GM13976 (cell line): Measurements from ENCODE around the gene TBC1D23.
A peak's percentile ranks its signal among the peaks of the same experiment; 100 is the strongest.
"Not testable (repeated sequence)": the region's sequence is repeated elsewhere in the genome, so short reads cannot be mapped to it uniquely, and the experiment has no call there.

Source experiments
- DNase-seq: peaks from one replicate; pipeline ENCODE4 v3.0.0; 2012; ENCODE audit warnings: low spot score
- CTCF ChIP-seq: IDR thresholded peaks from 2 replicates; pipeline ENCODE4 v1.5.1; 2012; ENCODE audit warnings: borderline replicate concordance, mild to moderate bottlenecking; ENCODE audit not compliant: insufficient read depth; ENCODE audit errors: extremely low read depth, missing control alignments, control extremely low read depth
- in situ Hi-C: fragments of 300-500 bp; cut with MboI; formaldehyde crosslinking; loops from one replicate; pipeline ENCODE4 v1.12.0; 2022; ENCODE audit warnings: low sequenced_read_pairs, mixed read lengths, inconsistent platforms; ENCODE audit not compliant: unreplicated experiment

Gene TBC1D23

GRCh38 chr3:100254168-100254777 is 6.5 kb upstream of the TBC1D23 start:
- peak; percentile 53 for DNase-seq
- peak; percentile 75 for TF ChIP-seq CTCF
- in situ Hi-C loops, result loop anchor here (5.0 to 10.0 kb wide), 2 partner anchors 189 to 417 kb away; no protein-coding TSS in a partner anchor

GRCh38 chr3:100256731-100257151 is 4.1 kb upstream of the TBC1D23 start:
- in situ Hi-C loops, result loop anchor here (10.0 kb wide), 1 partner anchor 192 kb away; no protein-coding TSS in a partner anchor
- no peak for DNase-seq
- no peak for TF ChIP-seq CTCF

- TF ChIP-seq CTCF, result no peak
- no peak for DNase-seq
- in situ Hi-C loops, result loop anchor here (10.0 kb wide), 1 partner anchor 193 kb away; no protein-coding TSS in a partner anchor
These were observed 3.2 kb upstream of the TBC1D23 start for GRCh38 chr3:100257586-100257985.

- TF ChIP-seq CTCF, result no peak
- in situ Hi-C loops, result no loop called here
- DNase-seq, result no peak
These were observed 609 bp upstream of the TBC1D23 start for GRCh38 chr3:100260081-100260684.

- no peak for TF ChIP-seq CTCF
- no peak for DNase-seq
- in situ Hi-C loops, result no loop called here
These were observed 702 bp downstream of the TBC1D23 start for GRCh38 chr3:100261485-100261903.

GRCh38 chr3:100262925-100263324 is 2.1 kb downstream of the TBC1D23 start:
- in situ Hi-C loops, DNase-seq: not testable (repeated sequence)

- in situ Hi-C loops, result no loop called here
- DNase-seq, result no peak
- TF ChIP-seq CTCF, result no peak
These were observed 2.8 kb downstream of the TBC1D23 start for GRCh38 chr3:100263583-100263982.
